Gastrocnemius medialis (tissue), 4 donors: ENCODE data around the gene MICALL2. TPM values are rescaled to one million over a fixed set of nuclear protein-coding genes. Genes with fewer than 3 reads are reported as not detected.

Source experiments
- ATAC-seq, 2 donors: fragments of 150-250 bp; one replicate each; pipeline ENCODE4 v1.9.1; 2016
- DNase-seq, 2 donors: peaks; one replicate each; pipeline ENCODE4 v3.0.0-alpha.2; 2019
- H3K27ac ChIP-seq, 4 donors: fragments of 200-600 bp; sonication (generic); 1 replicate in 1 of 4; 2 replicates in 3 of 4; pipeline ENCODE4 v1.5.1; 2016 to 2018; ENCODE audit warnings: mild to moderate bottlenecking in 2 of 4, moderate library complexity in 1 of 4
- H3K27me3 ChIP-seq, 3 donors: fragments of 200-600 bp; sonication (generic) in 2 of 3; 1 replicate in 1 of 3; 2 replicates in 2 of 3; pipeline versions ENCODE4 v1.5.1 to v1.6.0; 2016 to 2019; ENCODE audit warnings: mild to moderate bottlenecking in 1 of 3, moderate library complexity in 1 of 3
- H3K36me3 ChIP-seq, 2 donors: fragments of 200-600 bp; sonication (generic) in 1 of 2; one replicate each; pipeline ENCODE4 v1.5.1; 2017 to 2018
- H3K4me1 ChIP-seq, 2 donors: fragments of 200-600 bp; sonication (generic) in 1 of 2; one replicate each; pipeline ENCODE4 v1.5.1; 2016 to 2017; ENCODE audit warnings: mild to moderate bottlenecking in 2 of 2
- H3K4me3 ChIP-seq, 4 donors: fragments of 200-600 bp; sonication (generic) in 3 of 4; 1 replicate in 1 of 4; 2 replicates in 3 of 4; pipeline ENCODE4 v1.5.1; 2016 to 2019; ENCODE audit warnings: mild to moderate bottlenecking in 2 of 4
- H3K9me3 ChIP-seq, 3 donors: fragments of 200-600 bp; sonication (generic) in 2 of 3; 1 replicate in 1 of 3; 2 replicates in 2 of 3; pipeline ENCODE4 v1.5.1; 2016 to 2019
- CTCF ChIP-seq, 5 experiments: fragments of 450-650 bp in 3 of 5; fragments of 200-600 bp in 2 of 5; sonication (generic) in 2 of 5; IDR thresholded peaks in 4 of 5; conservative IDR thresholded peaks in 1 of 5; 1 replicate in 4 of 5; 2 replicates in 1 of 5; pipeline ENCODE4 v1.5.1; 2016 to 2019; ENCODE audit warnings: antibody characterized with exemption in 5 of 5, mild to moderate bottlenecking in 3 of 5, moderate library complexity in 3 of 5
- POLR2A ChIP-seq, 2 donors: fragments of 450-650 bp; IDR thresholded peaks; one replicate each; pipeline ENCODE4 v1.6.1; 2017; ENCODE audit warnings: antibody characterized with exemption in 2 of 2, mild to moderate bottlenecking in 2 of 2, moderate library complexity in 2 of 2
- in situ Hi-C, 4 donors: fragments of 200-750 bp; cut with MboI; loops; one replicate each; pipeline versions ENCODE4 v1.15.0 to v1.8.0; 2017; ENCODE audit warnings: low sequenced_read_pairs in 4 of 4
- intact Hi-C: fragments of 100-400 bp; cut with DNase I; formaldehyde crosslinking; loops from one replicate; pipeline ENCODE4 v1.15.1; 2023; ENCODE audit warnings: low total_unique reads
- total RNA-seq, 4 donors: library from RNA; depleted of rRNA; stranded (reverse); fragments of >200 nt; gene quantifications; one replicate each; pipeline versions ENCODE4 v1.1.0 to v1.2.3, GENCODE V29; 2016

Gene MICALL2
- total RNA-seq, 4 donors from 2014 or later, result 1.6 to 4.8 (median 2.4) TPM

- Histone ChIP-seq H3K27ac (no peak overlapping the region), H3K4me1 (no peaks in the 10 kb centered on the region), H3K27me3 (no peaks in the 10 kb centered on the region), H3K9me3 (no peaks in the 10 kb centered on the region), H3K4me3 (no peak overlapping the region), H3K36me3 (no peaks in the 10 kb centered on the region)
- intact Hi-C loops, result no loop called here
- ATAC-seq (no peak), DNase-seq (no peak)
- TF ChIP-seq POLR2A (IDR thresholded peaks at IDR 0.05), result no peak
- no peak for TF ChIP-seq CTCF (IDR thresholded peaks at IDR 0.05 in 4 of 5, conservative IDR thresholded peaks at IDR 0.05 in 1 of 5)
- in situ Hi-C loops, result no loop called here
Observed at GRCh38 chr7:1450431-1450830, 8.8 kb downstream of the MICALL2 start.

DNA sequence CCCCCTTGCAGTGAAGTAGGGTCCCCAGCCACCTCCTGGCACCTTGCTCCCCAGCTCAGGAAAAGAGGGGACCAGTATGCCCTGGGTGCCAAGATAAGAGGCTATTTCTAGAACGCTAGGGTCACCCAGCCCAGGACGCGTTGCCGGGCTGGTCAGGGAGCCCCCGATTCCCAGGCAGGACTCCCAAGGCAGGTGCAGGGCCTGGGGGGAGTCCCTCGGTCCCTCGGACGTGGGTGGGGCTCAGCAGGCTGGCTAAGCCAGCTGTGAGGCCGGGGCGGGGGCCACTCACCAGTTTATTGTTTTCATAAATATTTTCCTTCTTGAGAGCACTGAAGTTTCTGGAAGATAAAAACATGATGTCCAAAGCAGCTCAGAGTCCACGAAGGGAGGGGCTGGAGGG is 9.3 kb downstream of the MICALL2 start:
- no peak for DNase-seq
- Histone ChIP-seq H3K4me3 (no peak overlapping the region), H3K9me3 (no peaks in the 10 kb centered on the region), H3K27me3 (no peaks in the 10 kb centered on the region), H3K4me1 (no peaks in the 10 kb centered on the region), H3K27ac (no peak overlapping the region), H3K36me3 (no peaks in the 10 kb centered on the region)
- intact Hi-C loops, result no loop called here
- ATAC-seq, result no peak
- in situ Hi-C loops, result no loop called here
- TF ChIP-seq POLR2A (IDR thresholded peaks at IDR 0.05) (no peak), CTCF (IDR thresholded peaks at IDR 0.05 in 4 of 5, conservative IDR thresholded peaks at IDR 0.05 in 1 of 5) (no peak)

- ATAC-seq, result no peak
- intact Hi-C loops (no loop called here), in situ Hi-C loops (no loop called here)
- Histone ChIP-seq H3K27me3 (no peaks in the 10 kb centered on the region), H3K4me1 (no peaks in the 10 kb centered on the region), H3K36me3 (no peaks in the 10 kb centered on the region), H3K9me3 (no peaks in the 10 kb centered on the region), H3K4me3 (no peak overlapping the region), H3K27ac (no peak overlapping the region)
- no peak for DNase-seq
- no peak for TF ChIP-seq CTCF (IDR thresholded peaks at IDR 0.05 in 4 of 5, conservative IDR thresholded peaks at IDR 0.05 in 1 of 5)
Observed at GRCh38 chr7:1449501-1449900, 9.8 kb downstream of the MICALL2 start.

GRCh38 chr7:1448958-1449357 is 10.3 kb downstream of the MICALL2 start:
- H3K27me3 ChIP-seq, result no peaks in the 10 kb centered on the region
- H3K4me1 ChIP-seq, result no peaks in the 10 kb centered on the region
- TF ChIP-seq POLR2A (IDR thresholded peaks at IDR 0.05), result no peak
- no peak for TF ChIP-seq CTCF (IDR thresholded peaks at IDR 0.05 in 4 of 5, conservative IDR thresholded peaks at IDR 0.05 in 1 of 5)
- no peak overlapping the region for H3K27ac ChIP-seq
- ATAC-seq, result no peak
- intact Hi-C loops (no loop called here), in situ Hi-C loops (no loop called here)
- no peak overlapping the region for H3K4me3 ChIP-seq
- no peaks in the 10 kb centered on the region for H3K9me3 ChIP-seq
- no peak for DNase-seq
- H3K36me3 ChIP-seq, result no peaks in the 10 kb centered on the region

GRCh38 chr7:1447551-1448244 is 11.6 kb downstream of the MICALL2 start:
- H3K4me1 ChIP-seq, result no peaks in the 10 kb centered on the region
- ATAC-seq (no peak), DNase-seq (no peak)
- intact Hi-C loops (no loop called here), in situ Hi-C loops (no loop called here)
- TF ChIP-seq CTCF (IDR thresholded peaks at IDR 0.05 in 4 of 5, conservative IDR thresholded peaks at IDR 0.05 in 1 of 5) (no peak), POLR2A (IDR thresholded peaks at IDR 0.05) (no peak)
- no peak overlapping the region for H3K4me3 ChIP-seq
- no peaks in the 10 kb centered on the region for H3K36me3 ChIP-seq
- H3K27ac ChIP-seq, result no peak overlapping the region
- H3K27me3 ChIP-seq, result no peaks in the 10 kb centered on the region
- no peaks in the 10 kb centered on the region for H3K9me3 ChIP-seq
